Right atrium auricular region (tissue), 2 donors: ENCODE measurements around the gene ANKDD1B. TPM values are rescaled to one million over a fixed set of nuclear protein-coding genes. Genes with fewer than 3 reads are reported as not detected.

ENCODE experiments used
- DNase-seq: peaks from one replicate; pipeline ENCODE4 v3.0.0-alpha.2; 2019; ENCODE audit warnings: low spot score
- H3K27ac ChIP-seq, 2 donors: fragments of 200-600 bp; sonication (generic); 1 replicate in 1 of 2; 2 replicates in 1 of 2; pipeline ENCODE4 v1.5.1; 2016 to 2019
- H3K27me3 ChIP-seq, 2 donors: fragments of 200-600 bp; sonication (generic); one replicate each; pipeline versions ENCODE4 v1.5.1 to v1.6.0; 2017 to 2019
- H3K36me3 ChIP-seq: fragments of 200-600 bp; sonication (generic); one replicate; pipeline ENCODE4 v1.5.1; 2016
- H3K4me1 ChIP-seq, 2 donors: fragments of 200-600 bp; sonication (generic); one replicate each; pipeline versions ENCODE4 v1.5.1 to v1.6.0; 2017 to 2019
- H3K4me3 ChIP-seq, 2 donors: fragments of 200-600 bp; sonication (generic); 1 replicate in 1 of 2; 2 replicates in 1 of 2; pipeline ENCODE4 v1.5.1; 2017 to 2019; ENCODE audit warnings: mild to moderate bottlenecking in 1 of 2, moderate library complexity in 1 of 2
- H3K9me3 ChIP-seq, 2 donors: fragments of 200-600 bp; sonication (generic); one replicate each; pipeline ENCODE4 v1.5.1; 2019
- total RNA-seq, 2 donors: library from RNA; depleted of rRNA; stranded (reverse); fragments of >200 nt; gene quantifications; one replicate each; pipeline ENCODE4 v1.1.0, GENCODE V29; 2016
- TF ChIP-seq, protein P1 (sequence below), 2 donors: fragments of 200-600 bp; sonication (generic); IDR thresholded peaks; one replicate each; pipeline ENCODE4 v1.5.1; 2019; ENCODE audit warnings: antibody characterized with exemption in 2 of 2

The ANKDD1B gene
- total RNA-seq, 2 donors from 2014 or later: not detected

DNA sequence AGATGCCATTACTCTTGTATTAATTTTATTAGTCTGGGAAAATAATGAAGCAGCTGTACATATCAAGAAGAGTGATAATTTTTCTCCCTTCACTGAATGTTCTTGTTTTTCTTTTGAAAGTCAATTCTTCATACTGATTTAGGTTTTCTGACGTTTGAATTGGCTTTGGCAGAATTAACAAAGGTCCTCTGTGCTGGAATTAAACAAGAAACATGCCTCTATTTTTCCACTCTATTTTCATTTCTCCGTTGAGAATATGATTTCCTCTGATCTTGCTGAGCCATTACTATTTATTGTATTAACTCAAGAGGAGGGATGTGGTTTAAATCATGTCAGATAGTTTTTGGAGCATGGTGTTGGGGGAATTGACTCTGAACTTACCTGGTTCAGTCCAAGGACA, 42.3 kb downstream of the ANKDD1B start:
- Histone ChIP-seq H3K36me3 (no peaks in the 10 kb centered on the region), H3K4me1 (peaks cover 0 to 4% of the 10 kb centered on the region in 2 donors), H3K27me3 (no peaks in the 10 kb centered on the region), H3K27ac (no peak overlapping the region), H3K4me3 (no peak overlapping the region), H3K9me3 (no peaks in the 10 kb centered on the region)
- DNase-seq: no peak
- TF ChIP-seq, protein P1, sequence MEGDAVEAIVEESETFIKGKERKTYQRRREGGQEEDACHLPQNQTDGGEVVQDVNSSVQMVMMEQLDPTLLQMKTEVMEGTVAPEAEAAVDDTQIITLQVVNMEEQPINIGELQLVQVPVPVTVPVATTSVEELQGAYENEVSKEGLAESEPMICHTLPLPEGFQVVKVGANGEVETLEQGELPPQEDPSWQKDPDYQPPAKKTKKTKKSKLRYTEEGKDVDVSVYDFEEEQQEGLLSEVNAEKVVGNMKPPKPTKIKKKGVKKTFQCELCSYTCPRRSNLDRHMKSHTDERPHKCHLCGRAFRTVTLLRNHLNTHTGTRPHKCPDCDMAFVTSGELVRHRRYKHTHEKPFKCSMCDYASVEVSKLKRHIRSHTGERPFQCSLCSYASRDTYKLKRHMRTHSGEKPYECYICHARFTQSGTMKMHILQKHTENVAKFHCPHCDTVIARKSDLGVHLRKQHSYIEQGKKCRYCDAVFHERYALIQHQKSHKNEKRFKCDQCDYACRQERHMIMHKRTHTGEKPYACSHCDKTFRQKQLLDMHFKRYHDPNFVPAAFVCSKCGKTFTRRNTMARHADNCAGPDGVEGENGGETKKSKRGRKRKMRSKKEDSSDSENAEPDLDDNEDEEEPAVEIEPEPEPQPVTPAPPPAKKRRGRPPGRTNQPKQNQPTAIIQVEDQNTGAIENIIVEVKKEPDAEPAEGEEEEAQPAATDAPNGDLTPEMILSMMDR (IDR thresholded peaks at IDR 0.05): no peak

DNA sequence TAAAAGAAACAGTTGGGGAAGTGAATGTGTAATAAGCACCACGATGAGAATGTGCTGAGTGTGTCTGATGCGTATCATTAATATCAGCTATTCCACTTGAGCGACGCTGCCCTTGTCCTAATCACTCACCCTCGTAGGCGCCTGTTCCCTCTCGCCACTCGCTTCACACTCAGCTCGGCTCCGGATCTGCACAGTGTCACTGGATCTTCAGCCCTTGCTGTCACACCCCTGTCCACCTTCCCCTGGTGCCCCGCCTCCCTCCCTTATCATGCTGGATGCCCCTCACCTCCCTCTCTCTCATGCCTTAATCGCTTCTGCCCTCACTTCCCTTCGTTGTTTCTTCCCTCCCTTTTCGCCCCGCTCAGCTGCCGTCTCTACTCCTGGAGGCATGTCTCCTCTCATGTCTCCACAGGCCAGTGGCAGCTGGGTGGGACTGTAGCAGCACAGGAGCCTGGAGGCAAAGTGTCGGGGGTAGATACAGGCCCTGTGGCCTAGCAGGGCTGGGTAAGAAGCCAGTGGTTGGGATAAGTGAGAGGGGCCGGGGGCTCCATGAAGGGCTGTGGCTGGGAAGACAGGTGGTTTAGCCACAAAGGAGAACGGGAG, 43.5 kb downstream of the ANKDD1B start:
- H3K9me3 ChIP-seq: no peaks in the 10 kb centered on the region
- H3K4me3 ChIP-seq: no peak overlapping the region
- peaks cover 0 to 4% of the 10 kb centered on the region in 2 donors for H3K4me1 ChIP-seq
- no peak for DNase-seq
- H3K27me3 ChIP-seq: no peaks in the 10 kb centered on the region
- no peaks in the 10 kb centered on the region for H3K36me3 ChIP-seq
- TF ChIP-seq, protein P1 (IDR thresholded peaks at IDR 0.05): no peak
- no peak overlapping the region for H3K27ac ChIP-seq

DNA sequence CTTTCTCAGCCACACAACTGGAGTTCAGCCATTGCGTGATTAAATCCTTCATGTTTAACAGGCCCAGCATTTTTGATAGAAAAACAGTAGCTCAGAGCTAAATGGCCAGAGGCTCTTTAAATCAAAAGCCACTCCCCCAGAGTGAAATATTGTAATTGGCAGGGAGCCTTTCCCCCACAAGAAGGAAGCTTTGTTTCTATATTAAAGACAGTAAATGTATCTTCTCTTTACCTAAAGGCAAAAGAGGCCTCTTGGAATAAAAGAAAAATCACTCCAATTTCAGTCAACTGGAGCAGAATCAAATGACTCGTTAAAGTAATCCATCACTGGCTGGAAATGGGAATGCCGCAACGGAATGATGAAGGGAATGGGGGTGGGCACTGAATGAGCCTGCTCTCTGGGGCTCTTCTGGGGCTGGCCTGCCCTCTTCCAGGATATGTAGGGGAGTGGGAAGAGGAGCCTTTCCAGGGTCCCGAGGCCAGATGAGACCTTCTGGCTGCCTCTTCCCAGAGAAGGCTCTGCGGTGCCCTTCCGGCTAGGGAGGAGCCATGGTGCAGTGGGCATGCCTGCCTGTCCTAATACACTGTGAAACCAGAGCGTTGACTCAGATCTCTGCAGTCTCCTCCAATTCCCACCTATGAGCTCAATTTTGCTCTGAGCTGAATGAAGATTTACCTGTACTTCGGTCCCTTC, 45.2 kb downstream of the ANKDD1B start:
- peak overlapping the region; percentile 37 to 56 for H3K27ac ChIP-seq
- DNase-seq: no peak

DNA sequence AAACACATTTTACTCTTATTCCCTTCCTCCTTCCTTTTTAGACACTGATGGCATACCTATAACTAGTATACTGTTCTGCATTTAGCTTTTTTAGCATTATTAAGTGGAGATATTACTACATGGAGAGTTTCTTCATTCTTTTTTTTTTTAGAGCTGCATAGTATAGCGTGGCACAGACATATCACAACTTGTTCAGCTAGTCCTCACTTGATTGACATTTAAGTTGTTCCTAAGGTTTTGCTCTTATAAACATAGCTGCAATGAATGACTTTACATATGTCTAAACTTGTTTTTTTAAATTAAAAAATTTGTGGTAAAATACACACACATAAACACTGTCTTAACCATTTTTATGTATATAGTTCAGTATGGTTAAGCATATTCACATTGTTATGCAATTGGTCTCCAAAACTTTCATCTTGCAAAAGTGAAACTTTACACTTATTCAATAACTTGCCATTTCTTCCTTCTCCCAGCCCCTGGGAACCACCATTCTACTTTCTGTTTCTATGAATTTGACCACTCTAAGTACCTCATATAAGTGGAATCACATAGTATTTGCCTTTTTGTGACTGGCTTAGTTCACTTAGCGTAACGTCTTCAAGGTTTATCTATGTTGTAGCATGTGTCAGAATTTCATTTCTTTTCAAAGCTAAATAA, 48.7 kb downstream of the ANKDD1B start:
- TF ChIP-seq, protein P1 (IDR thresholded peaks at IDR 0.05): no peak
- Histone ChIP-seq H3K27ac (no peak overlapping the region), H3K4me1 (peaks cover 0 to 4% of the 10 kb centered on the region in 2 donors)

More for the DNA sequence above, 45.2 kb downstream of the ANKDD1B start:
- H3K9me3 ChIP-seq: no peaks in the 10 kb centered on the region
- no peaks in the 10 kb centered on the region for H3K36me3 ChIP-seq
- peaks cover 0 to 4% of the 10 kb centered on the region in 2 donors for H3K4me1 ChIP-seq
- no peaks in the 10 kb centered on the region for H3K27me3 ChIP-seq
- peak overlapping the region; percentile 39 to 48 for H3K4me3 ChIP-seq
- TF ChIP-seq, protein P1 (IDR thresholded peaks at IDR 0.05): no peak

DNA sequence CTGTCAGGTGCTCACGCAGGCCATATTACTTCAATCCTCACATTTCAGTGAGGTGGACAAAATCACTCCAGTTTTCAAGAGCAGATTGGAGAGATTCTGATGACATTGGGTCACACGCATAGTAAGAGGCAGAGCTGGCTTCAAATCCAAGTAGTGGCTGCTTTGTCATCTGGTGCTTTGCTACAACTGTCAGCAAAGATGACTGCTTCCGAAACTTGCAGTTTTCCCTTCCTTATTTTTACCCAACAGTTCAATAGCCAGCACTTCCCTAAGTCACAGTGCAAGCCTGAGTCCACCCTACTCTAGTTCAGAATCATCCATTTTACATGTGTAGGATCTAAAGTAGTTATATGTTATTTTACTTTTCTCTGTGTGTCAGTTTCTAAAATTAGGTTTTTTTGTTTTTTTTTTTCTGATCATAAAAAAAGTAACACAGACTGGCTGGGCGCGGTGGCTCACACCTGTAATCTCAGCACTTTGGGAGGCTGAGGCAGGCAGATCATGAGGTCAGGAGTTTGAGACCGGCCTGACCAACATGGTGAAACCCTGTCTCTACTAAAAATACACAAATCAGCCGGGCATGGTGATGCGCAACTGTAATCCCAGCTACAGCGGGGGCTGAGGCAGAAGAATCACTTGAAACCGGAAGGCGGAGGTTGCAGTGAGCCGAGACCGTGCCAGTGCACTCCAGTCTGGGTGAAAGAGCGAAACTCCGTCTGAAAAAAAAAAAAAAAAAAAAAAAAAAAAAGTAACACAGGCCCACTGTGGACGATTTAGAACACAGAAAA, 49.6 kb downstream of the ANKDD1B start:
- TF ChIP-seq, protein P1 (IDR thresholded peaks at IDR 0.05): no peak
- DNase-seq: no peak
- H3K9me3 ChIP-seq: no peaks in the 10 kb centered on the region
- H3K27me3 ChIP-seq: no peaks in the 10 kb centered on the region
- H3K36me3 ChIP-seq: no peaks in the 10 kb centered on the region
- no peak overlapping the region for H3K27ac ChIP-seq
- H3K4me1 ChIP-seq: no peaks in the 10 kb centered on the region
- H3K4me3 ChIP-seq: no peak overlapping the region

More for the DNA sequence above, 48.7 kb downstream of the ANKDD1B start:
- Histone ChIP-seq H3K4me3 (no peak overlapping the region), H3K36me3 (no peaks in the 10 kb centered on the region), H3K27me3 (no peaks in the 10 kb centered on the region), H3K9me3 (no peaks in the 10 kb centered on the region)
- no peak for DNase-seq
